ENCODE measurements around the gene SCUBE3.

The SCUBE3 gene

GRCh38 chr6:35213824-35214756 is at the start of gene SCUBE3:
Gene SCUBE3 (plus strand): TSS chr6:35213956. CDS start chr6:35214419, 463 bp downstream.
- DNase-seq (ENCODE audit: low read depth): no peak

DNA sequence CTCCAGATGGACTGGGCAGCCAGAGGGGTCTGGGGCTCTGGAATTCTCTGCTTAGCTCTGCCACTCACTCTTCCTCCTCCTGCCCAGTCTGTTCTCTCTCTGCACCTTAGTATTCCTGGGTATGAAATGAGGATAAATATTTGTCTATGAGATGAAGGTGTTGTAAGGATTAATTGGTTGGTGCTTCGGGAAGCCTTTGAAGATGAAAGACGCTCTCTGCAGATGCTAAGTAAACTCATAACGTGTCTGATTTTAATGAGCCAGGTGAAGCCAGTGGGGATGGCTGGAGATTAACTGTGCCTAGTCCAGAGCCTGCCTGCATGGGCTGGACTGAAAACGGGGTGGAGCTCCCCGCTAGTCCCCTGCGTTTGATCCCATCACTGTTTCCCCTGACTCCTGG is 49.5 kb upstream of the SCUBE3 start:
- DNase-seq (ENCODE audit: low read depth): no peak

DNA sequence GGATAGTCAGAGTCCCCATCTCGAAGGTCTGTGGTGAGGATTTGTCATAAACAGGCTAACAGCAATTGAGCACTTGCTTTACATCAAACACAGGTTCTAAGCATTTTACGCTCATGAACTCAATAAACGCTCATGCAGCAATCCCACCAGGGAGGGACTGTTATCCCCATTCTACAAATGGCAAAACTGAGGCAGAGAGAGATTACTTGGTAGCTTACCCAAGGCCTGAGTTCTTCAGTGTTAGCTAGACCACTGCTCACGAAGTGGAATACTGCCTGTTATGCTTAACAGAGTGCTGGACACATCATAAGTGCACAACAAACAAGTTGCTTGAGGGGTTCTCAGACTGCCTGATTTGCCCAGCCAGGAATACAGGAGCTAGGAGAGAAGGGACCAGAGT is 48.9 kb upstream of the SCUBE3 start:
- no peak for DNase-seq (ENCODE audit: low read depth)

- no peak for DNase-seq (ENCODE audit: low read depth)
Observed at GRCh38 chr6:35165630-35166071, 48.1 kb upstream of the SCUBE3 start.

DNA sequence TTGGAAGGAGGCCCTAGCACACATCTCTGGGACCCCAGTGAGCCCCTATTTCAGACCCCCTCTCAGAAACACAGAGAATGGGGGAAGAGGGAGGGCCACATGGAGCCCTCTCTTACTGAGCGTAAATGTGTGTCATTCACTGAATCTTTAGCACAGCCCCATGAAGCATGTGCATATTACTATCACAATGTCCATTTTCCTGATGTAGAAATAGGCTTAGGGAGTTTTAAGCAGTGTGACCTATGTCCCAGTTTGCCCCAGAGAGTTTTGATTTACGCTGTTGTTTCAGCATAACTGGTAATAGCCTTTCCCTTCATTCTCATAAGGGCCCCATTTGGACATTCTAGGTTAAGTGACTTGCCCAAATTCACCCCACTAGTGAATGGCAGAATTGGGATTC is 47.6 kb upstream of the SCUBE3 start:
- DNase-seq (ENCODE audit: low read depth): no peak

- DNase-seq (ENCODE audit: low read depth): no peak
Observed at GRCh38 chr6:35166520-35166919, 47.2 kb upstream of the SCUBE3 start.

- no peak for DNase-seq (ENCODE audit: low read depth)
Observed at GRCh38 chr6:35167505-35167904, 46.3 kb upstream of the SCUBE3 start.

DNA sequence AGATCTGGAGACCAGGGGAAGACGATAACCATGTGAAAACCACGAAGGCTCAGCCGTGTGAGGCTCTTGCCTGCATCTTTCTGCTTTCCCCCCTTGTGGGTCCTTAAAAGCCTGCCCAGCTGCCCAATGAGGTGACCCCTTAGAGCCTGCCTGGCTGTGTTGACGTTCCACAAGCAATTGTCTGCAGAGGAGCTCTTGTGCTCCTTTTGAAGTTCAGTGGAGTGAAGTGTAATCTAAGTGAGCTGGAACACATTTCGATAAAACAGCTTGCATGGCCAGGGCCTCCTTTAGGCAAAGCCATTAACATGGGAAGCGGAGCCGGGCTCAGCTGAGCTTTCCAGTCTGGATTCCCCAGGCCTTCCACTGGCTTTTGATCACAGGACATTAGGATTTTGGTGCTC is 45.3 kb upstream of the SCUBE3 start:
- DNase-seq (ENCODE audit: low read depth): no peak

- no peak for DNase-seq (ENCODE audit: low read depth)
Observed at GRCh38 chr6:35170166-35170565, 43.6 kb upstream of the SCUBE3 start.

- no peak for DNase-seq (ENCODE audit: low read depth)
Observed at GRCh38 chr6:35170891-35171290, 42.9 kb upstream of the SCUBE3 start.

DNA sequence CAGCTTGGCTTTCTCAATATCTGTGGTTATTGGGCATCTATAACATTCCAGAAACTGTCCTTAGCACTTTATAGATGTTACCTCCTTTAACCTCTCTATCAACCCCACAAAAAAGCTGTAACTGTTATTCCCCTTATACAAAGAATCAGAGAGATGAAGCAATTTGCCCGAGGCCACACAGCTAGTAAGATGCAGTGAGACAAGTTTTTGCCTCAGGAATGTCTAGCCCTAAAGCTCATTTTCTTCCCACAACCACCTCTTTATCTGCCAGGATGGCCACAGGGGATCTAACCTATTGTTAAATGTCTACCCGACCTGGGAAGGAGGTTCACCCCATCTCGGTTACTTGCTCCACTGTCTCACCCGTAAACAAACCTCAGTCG is 40.7 kb upstream of the SCUBE3 start:
- no peak for DNase-seq (ENCODE audit: low read depth)

GRCh38 chr6:35173427-35174087 is 40.2 kb upstream of the SCUBE3 start:
- no peak for DNase-seq (ENCODE audit: low read depth)

- DNase-seq (ENCODE audit: low read depth): no peak
Observed at GRCh38 chr6:35174088-35174434, 39.7 kb upstream of the SCUBE3 start.

- no peak for DNase-seq (ENCODE audit: low read depth)
Observed at GRCh38 chr6:35174501-35174900, 39.3 kb upstream of the SCUBE3 start.

- DNase-seq (ENCODE audit: low read depth): no peak
Observed at GRCh38 chr6:35176301-35177024, 37.3 kb upstream of the SCUBE3 start.

- no peak for DNase-seq (ENCODE audit: low read depth)
Observed at GRCh38 chr6:35177157-35177556, 36.6 kb upstream of the SCUBE3 start.

DNA sequence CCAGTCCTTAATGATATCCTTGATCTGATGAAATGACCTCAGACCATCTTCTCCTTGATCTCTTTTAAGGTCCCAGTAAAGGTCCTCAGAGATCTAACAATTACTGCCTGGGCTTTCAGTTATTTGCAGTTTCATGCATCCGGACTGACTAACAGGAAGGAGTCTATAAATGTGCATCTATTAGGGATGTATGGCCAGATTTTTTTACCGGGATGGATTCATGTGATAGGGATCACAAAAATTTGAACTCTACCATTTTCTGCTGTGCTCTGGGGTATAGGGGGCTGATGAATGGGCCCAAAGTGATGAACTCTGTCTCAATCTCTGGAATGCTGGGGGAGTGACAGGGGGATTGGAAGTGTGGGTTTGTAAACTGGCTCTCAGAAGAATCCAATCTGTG is 36.2 kb upstream of the SCUBE3 start:
- no peak for DNase-seq (ENCODE audit: low read depth)

GRCh38 chr6:35178012-35178411 is 35.7 kb upstream of the SCUBE3 start:
- DNase-seq (ENCODE audit: low read depth): no peak

DNA sequence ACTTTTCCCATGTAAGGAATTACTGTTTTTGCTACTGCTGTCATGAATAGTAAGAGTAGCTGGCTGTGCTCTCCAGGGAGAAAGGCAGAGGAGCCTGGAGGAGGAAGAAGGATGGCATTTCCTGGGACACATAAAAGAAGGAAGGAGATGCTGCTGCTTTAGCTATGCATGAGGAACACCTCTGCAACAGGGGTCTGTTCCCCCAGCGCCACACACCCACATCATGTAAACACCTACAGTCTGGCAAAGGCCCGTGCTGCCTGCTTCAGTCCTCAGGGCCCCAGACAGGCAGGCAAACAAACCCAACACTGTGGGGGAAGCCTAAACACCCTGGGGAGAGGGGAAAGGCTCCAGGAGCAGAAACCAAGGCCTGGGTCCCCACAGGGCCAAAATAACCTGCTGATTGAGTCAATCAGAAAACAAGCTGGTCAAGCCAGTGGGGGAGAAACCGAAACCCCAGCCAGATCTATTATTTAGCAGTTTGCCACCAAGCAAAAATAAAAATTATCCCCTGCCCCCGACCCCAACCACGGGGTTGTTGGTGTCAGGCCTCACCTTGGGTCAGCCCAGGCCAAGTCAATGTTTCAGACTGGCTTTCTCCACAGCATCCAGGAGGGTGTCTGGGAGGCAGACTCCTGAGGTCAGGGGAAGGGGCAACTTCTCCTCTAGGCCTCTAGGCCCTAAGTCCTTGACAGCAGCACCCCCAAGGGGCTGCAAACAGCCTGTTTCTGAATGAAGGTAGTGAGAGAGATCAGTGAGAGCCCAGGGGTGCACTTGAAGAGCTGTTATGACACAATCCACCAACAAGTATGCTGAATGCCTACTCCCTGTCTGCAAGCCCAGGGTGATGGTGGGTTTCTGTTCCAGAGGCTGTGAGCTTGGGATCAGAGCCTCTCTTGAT is 34.6 kb upstream of the SCUBE3 start:
- DNase-seq (ENCODE audit: low read depth): no peak

GRCh38 chr6:35179901-35180535 is 33.7 kb upstream of the SCUBE3 start:
- no peak for DNase-seq (ENCODE audit: low read depth)

- no peak for DNase-seq (ENCODE audit: low read depth)
Observed at GRCh38 chr6:35181308-35181932, 32.3 kb upstream of the SCUBE3 start.

Measured in activated T-cell treated with anti-CD3 and anti-CD28 coated beads for 48 hours (primary cell).